Measurements from ENCODE around the gene WASF2.

The WASF2 gene

GRCh38 chr1:27372022-27372807, 117.8 kb downstream of the WASF2 start:
- DNase-seq: no peak

GRCh38 chr1:27368869-27369582, 120.9 kb downstream of the WASF2 start:
- peak; percentile 32 for DNase-seq

- no peak for DNase-seq
Observed at GRCh38 chr1:27367160-27367650, 122.8 kb downstream of the WASF2 start.

- DNase-seq: no peak
Observed at GRCh38 chr1:27366411-27367159, 123.4 kb downstream of the WASF2 start, which contains the start of gene MAP3K6. Gene MAP3K6 (minus strand): TSS chr1:27366961. CDS start chr1:27366597, 364 bp downstream.

- peak; percentile 65 for DNase-seq
Observed at GRCh38 chr1:27366113-27366410, 123.9 kb downstream of the WASF2 start.

GRCh38 chr1:27365372-27366112, 124.4 kb downstream of the WASF2 start:
- DNase-seq: peak; percentile 77

GRCh38 chr1:27364696-27365371, 125.1 kb downstream of the WASF2 start:
- DNase-seq: no peak

- no peak for DNase-seq
Observed at GRCh38 chr1:27363766-27364695, 125.9 kb downstream of the WASF2 start.

- no peak for DNase-seq
Observed at GRCh38 chr1:27361553-27361952, 128.4 kb downstream of the WASF2 start.

- no peak for DNase-seq
Observed at GRCh38 chr1:27361044-27361402, 128.9 kb downstream of the WASF2 start.

- DNase-seq: peak; percentile 44
Observed at GRCh38 chr1:27360159-27361043, 129.6 kb downstream of the WASF2 start.

- no peak for DNase-seq
Observed at GRCh38 chr1:27359822-27360158, 130.2 kb downstream of the WASF2 start.

GRCh38 chr1:27358928-27359313, 131.0 kb downstream of the WASF2 start:
- no peak for DNase-seq

GRCh38 chr1:27358038-27358927, 131.7 kb downstream of the WASF2 start:
- no peak for DNase-seq

GRCh38 chr1:27357281-27358037, 132.5 kb downstream of the WASF2 start:
- DNase-seq: peak; percentile 83

GRCh38 chr1:27356619-27357280, 133.2 kb downstream of the WASF2 start:
- DNase-seq: peak; percentile 35

- DNase-seq: no peak
Observed at GRCh38 chr1:27356277-27356618, 133.7 kb downstream of the WASF2 start.

- no peak for DNase-seq
Observed at GRCh38 chr1:27355683-27356082, 134.3 kb downstream of the WASF2 start.
